ENCODE data around the gene ARHGEF11.

Gene ARHGEF11

GRCh38 chr1:156938813-156939212, 106.7 kb downstream of the ARHGEF11 start:
- Histone ChIP-seq H3K4me1 (ENCODE audit: insufficient read depth, low read length) (no peaks in the 10 kb centered on the region), H2AFZ (ENCODE audit: low read depth, low read length) (no peak overlapping the region), H3K4me3 (ENCODE audit: low read depth in 1 of 2, low read length in 2 of 2) (no peak overlapping the region), H3K4me2 (ENCODE audit: insufficient read depth, low read length) (no peak overlapping the region), H4K20me1 (ENCODE audit: insufficient read depth, low read length) (no peaks in the 10 kb centered on the region; the same call in 1 of the 2 replicates), H3K79me2 (ENCODE audit: insufficient read depth, low read length) (no peaks in the 10 kb centered on the region), H3K9ac (ENCODE audit: low read depth, low read length) (no peak overlapping the region), H3K9me3 (ENCODE audit: insufficient read depth, low read length, severe bottlenecking) (no peaks in the 10 kb centered on the region), H3K27me3 (ENCODE audit: insufficient read depth, low read length, poor library complexity) (peaks cover 29% of the 10 kb centered on the region), H3K36me3 (ENCODE audit: insufficient read depth, low read length) (no peaks in the 10 kb centered on the region), H3K27ac (ENCODE audit: low read length) (no peak overlapping the region)
- ATAC-seq (ENCODE audit: insufficient read depth, low read depth) (no peak), DNase-seq (no peak)
- TF ChIP-seq EZH2 (IDR thresholded peaks at IDR 0.05; ENCODE audit: borderline replicate concordance, low read depth, low read length, severe bottlenecking): no peak
- TF ChIP-seq, protein P1, sequence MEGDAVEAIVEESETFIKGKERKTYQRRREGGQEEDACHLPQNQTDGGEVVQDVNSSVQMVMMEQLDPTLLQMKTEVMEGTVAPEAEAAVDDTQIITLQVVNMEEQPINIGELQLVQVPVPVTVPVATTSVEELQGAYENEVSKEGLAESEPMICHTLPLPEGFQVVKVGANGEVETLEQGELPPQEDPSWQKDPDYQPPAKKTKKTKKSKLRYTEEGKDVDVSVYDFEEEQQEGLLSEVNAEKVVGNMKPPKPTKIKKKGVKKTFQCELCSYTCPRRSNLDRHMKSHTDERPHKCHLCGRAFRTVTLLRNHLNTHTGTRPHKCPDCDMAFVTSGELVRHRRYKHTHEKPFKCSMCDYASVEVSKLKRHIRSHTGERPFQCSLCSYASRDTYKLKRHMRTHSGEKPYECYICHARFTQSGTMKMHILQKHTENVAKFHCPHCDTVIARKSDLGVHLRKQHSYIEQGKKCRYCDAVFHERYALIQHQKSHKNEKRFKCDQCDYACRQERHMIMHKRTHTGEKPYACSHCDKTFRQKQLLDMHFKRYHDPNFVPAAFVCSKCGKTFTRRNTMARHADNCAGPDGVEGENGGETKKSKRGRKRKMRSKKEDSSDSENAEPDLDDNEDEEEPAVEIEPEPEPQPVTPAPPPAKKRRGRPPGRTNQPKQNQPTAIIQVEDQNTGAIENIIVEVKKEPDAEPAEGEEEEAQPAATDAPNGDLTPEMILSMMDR (IDR thresholded peaks at IDR 0.05; ENCODE audit: borderline replicate concordance, extremely low read depth, low read length, poor library complexity, severe bottlenecking): no peak

DNA sequence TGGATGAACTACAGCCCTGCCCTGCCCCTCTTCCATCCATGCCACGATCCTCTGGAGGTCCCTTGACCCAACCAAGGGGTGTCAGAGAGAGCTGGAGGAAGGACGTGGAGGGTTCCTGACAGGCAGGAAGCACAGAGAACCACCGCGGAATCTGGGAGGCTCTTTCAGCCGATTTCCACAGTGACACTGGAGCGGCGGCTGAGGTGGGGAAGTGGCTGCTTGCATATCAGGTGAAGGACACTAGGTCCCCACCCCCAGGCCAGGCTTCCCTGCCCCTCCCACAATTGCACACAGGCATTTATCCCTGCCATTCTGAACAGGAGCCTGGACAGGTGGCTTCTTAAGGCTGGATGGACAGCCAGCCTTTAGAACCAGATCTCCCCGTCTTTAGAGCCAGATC, 107.7 kb downstream of the ARHGEF11 start:
- Histone ChIP-seq H4K20me1 (ENCODE audit: insufficient read depth, low read length) (no peaks in the 10 kb centered on the region; the same call in 1 of the 2 replicates), H3K9ac (ENCODE audit: low read depth, low read length) (no peak overlapping the region), H2AFZ (ENCODE audit: low read depth, low read length) (no peak overlapping the region), H3K79me2 (ENCODE audit: insufficient read depth, low read length) (no peaks in the 10 kb centered on the region), H3K27me3 (ENCODE audit: insufficient read depth, low read length, poor library complexity) (peaks cover 29% of the 10 kb centered on the region), H3K27ac (ENCODE audit: low read length) (no peak overlapping the region), H3K4me2 (ENCODE audit: insufficient read depth, low read length) (no peak overlapping the region), H3K4me1 (ENCODE audit: insufficient read depth, low read length) (no peaks in the 10 kb centered on the region), H3K9me3 (ENCODE audit: insufficient read depth, low read length, severe bottlenecking) (no peaks in the 10 kb centered on the region), H3K4me3 (ENCODE audit: low read depth in 1 of 2, low read length in 2 of 2) (no peak overlapping the region), H3K36me3 (ENCODE audit: insufficient read depth, low read length) (no peaks in the 10 kb centered on the region)
- TF ChIP-seq, protein P1 (IDR thresholded peaks at IDR 0.05; ENCODE audit: borderline replicate concordance, extremely low read depth, low read length, poor library complexity, severe bottlenecking): no peak
- TF ChIP-seq EZH2 (IDR thresholded peaks at IDR 0.05; ENCODE audit: borderline replicate concordance, low read depth, low read length, severe bottlenecking): no peak
- DNase-seq (no peak), ATAC-seq (ENCODE audit: insufficient read depth, low read depth) (no peak)

DNA sequence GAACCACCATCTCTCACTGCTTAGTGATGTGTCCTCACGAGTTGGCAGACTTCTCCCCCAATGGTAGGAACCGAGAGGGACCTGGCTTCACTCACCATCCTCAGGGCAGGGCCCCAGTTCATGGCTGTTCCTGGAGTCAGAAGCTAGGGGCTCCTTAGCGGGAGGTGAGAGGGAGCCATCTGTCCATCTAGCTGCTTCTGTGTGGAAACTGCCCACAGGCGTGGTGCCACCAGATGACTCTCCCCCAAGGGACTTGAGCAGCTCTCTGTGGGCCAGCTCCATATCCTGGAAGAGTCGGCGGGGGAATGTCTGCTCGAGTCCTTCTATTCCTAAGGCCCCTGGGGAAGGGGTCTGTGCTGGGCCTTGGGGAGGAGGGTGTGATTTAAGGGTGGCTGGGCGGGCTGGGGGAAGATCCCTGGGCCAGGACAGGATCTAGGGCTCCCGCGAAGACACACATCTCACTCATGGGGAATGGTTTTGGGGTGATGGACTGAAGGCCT, 108.8 kb downstream of the ARHGEF11 start:
- H3K27me3 ChIP-seq (ENCODE audit: insufficient read depth, low read length, poor library complexity): peaks cover 28% of the 10 kb centered on the region
- no peak for TF ChIP-seq EZH2 (IDR thresholded peaks at IDR 0.05; ENCODE audit: borderline replicate concordance, low read depth, low read length, severe bottlenecking)
- TF ChIP-seq, protein P1 (IDR thresholded peaks at IDR 0.05; ENCODE audit: borderline replicate concordance, extremely low read depth, low read length, poor library complexity, severe bottlenecking): no peak
- no peaks in the 10 kb centered on the region for H3K36me3 ChIP-seq (ENCODE audit: insufficient read depth, low read length)
- H3K4me2 ChIP-seq (ENCODE audit: insufficient read depth, low read length): no peak overlapping the region
- H3K79me2 ChIP-seq (ENCODE audit: insufficient read depth, low read length): no peaks in the 10 kb centered on the region
- H2AFZ ChIP-seq (ENCODE audit: low read depth, low read length): no peak overlapping the region
- DNase-seq: no peak
- H3K9me3 ChIP-seq (ENCODE audit: insufficient read depth, low read length, severe bottlenecking): no peaks in the 10 kb centered on the region
- no peak overlapping the region for H3K4me3 ChIP-seq (ENCODE audit: low read depth in 1 of 2, low read length in 2 of 2)
- H3K9ac ChIP-seq (ENCODE audit: low read depth, low read length): no peak overlapping the region
- no peak for ATAC-seq (ENCODE audit: insufficient read depth, low read depth)
- H3K27ac ChIP-seq (ENCODE audit: low read length): no peak overlapping the region
- H3K4me1 ChIP-seq (ENCODE audit: insufficient read depth, low read length): no peaks in the 10 kb centered on the region
- H4K20me1 ChIP-seq (ENCODE audit: insufficient read depth, low read length): no peaks in the 10 kb centered on the region

GRCh38 chr1:156936191-156936590, 109.4 kb downstream of the ARHGEF11 start:
- Histone ChIP-seq H3K4me1 (ENCODE audit: insufficient read depth, low read length) (no peaks in the 10 kb centered on the region), H3K27ac (ENCODE audit: low read length) (no peak overlapping the region), H2AFZ (ENCODE audit: low read depth, low read length) (no peak overlapping the region), H3K9me3 (ENCODE audit: insufficient read depth, low read length, severe bottlenecking) (no peaks in the 10 kb centered on the region), H3K27me3 (ENCODE audit: insufficient read depth, low read length, poor library complexity) (peaks cover 28% of the 10 kb centered on the region), H4K20me1 (ENCODE audit: insufficient read depth, low read length) (no peaks in the 10 kb centered on the region), H3K36me3 (ENCODE audit: insufficient read depth, low read length) (no peaks in the 10 kb centered on the region), H3K4me3 (ENCODE audit: low read depth in 1 of 2, low read length in 2 of 2) (no peak overlapping the region), H3K9ac (ENCODE audit: low read depth, low read length) (no peak overlapping the region), H3K79me2 (ENCODE audit: insufficient read depth, low read length) (no peaks in the 10 kb centered on the region), H3K4me2 (ENCODE audit: insufficient read depth, low read length) (no peak overlapping the region)
- DNase-seq (no peak), ATAC-seq (ENCODE audit: insufficient read depth, low read depth) (no peak)
- no peak for TF ChIP-seq EZH2 (IDR thresholded peaks at IDR 0.05; ENCODE audit: borderline replicate concordance, low read depth, low read length, severe bottlenecking)
- TF ChIP-seq, protein P1 (IDR thresholded peaks at IDR 0.05; ENCODE audit: borderline replicate concordance, extremely low read depth, low read length, poor library complexity, severe bottlenecking): no peak

All from DND-41 (cell line).